Activated naive CD4-positive, alpha-beta T cell treated with anti-CD3 and anti-CD28 coated beads, Interleukin-2, amount 50 U/mL, for 24 hours (primary cell): ENCODE results near the gene LDB2.

ENCODE experiments used
- H3K27ac Mint-ChIP-seq: one replicate; pipeline ENCODE4 v1.8.0; 2021; ENCODE audit warnings: mild to moderate bottlenecking, mixed read lengths
- H3K27me3 Mint-ChIP-seq: one replicate; pipeline ENCODE4 v1.8.0; 2021; ENCODE audit warnings: mixed read lengths
- H3K36me3 Mint-ChIP-seq: one replicate; pipeline ENCODE4 v1.8.0; 2021; ENCODE audit warnings: mixed read lengths
- H3K4me1 Mint-ChIP-seq: one replicate; pipeline ENCODE4 v1.8.0; 2021; ENCODE audit warnings: mixed read lengths
- H3K4me3 Mint-ChIP-seq: one replicate; pipeline ENCODE4 v1.8.0; 2021; ENCODE audit warnings: mild to moderate bottlenecking, mixed read lengths
- H3K9me3 Mint-ChIP-seq: one replicate; pipeline ENCODE4 v1.8.0; 2021; ENCODE audit warnings: mixed read lengths

Gene LDB2

DNA sequence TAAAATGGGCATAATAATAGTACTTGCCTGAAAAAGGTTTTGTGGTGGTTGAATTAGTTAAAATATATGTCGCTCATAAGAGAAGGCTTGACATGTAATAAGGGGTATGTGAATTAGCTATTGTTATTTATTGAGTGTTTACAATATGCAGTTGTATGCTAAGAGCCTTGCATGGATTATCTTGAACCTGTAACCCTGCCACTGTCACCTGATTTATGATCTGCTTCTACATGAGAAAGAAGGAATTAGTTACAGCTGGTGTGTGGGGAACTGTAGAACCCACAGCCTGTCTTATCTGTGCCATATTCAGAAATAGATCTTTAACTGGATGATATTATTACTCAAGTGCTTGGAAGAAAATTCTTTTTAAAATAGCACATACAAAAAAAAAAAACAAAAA is 227.7 kb downstream of the LDB2 start:
- Mint-ChIP-seq H3K36me3 (no peaks in the 10 kb centered on the region), H3K4me3 (no peak overlapping the region), H3K27ac (no peak overlapping the region), H3K27me3 (no peaks in the 10 kb centered on the region), H3K9me3 (no peaks in the 10 kb centered on the region), H3K4me1 (no peaks in the 10 kb centered on the region)

DNA sequence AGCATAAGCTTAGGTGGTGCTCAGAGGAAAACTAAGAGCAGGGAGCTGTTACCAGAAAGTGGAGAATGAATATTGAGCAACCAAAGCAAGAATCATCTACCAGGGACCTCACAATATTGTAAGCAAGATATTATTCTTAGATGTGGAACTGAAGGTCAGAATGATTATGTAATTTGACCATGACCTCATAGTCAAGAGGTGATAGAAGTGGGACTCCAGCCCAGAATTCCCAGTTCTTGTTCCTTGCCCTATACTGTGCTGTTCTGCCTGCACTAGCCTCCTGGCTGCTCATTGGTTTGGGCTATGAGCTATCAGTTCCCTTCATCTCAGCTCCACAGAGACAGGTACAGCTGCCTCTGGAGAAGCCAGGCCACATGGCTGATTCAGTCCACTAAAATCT is 229.4 kb downstream of the LDB2 start:
- Mint-ChIP-seq H3K9me3 (no peaks in the 10 kb centered on the region), H3K4me1 (no peaks in the 10 kb centered on the region), H3K27ac (no peak overlapping the region), H3K4me3 (no peak overlapping the region), H3K27me3 (no peaks in the 10 kb centered on the region), H3K36me3 (no peaks in the 10 kb centered on the region)

DNA sequence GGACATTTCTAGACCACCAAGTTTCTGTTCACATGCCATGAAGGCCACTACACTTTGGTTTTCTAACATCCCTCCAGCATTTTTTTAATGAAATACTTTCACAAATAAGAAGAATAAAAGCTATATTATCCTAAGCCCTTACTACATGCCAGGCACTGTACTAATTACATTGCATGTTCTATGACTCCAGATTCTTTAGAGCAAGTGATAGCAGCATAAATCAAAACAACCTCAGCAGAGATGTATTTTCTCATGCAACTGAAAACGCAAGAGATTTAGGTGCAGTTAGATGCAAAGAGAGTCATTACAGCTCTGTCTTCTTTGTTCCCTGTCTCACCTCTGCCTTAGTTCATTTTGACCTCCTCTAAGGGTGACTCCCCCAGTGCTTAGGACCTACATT is 230.0 kb downstream of the LDB2 start:
- no peaks in the 10 kb centered on the region for H3K36me3 Mint-ChIP-seq
- no peak overlapping the region for H3K27ac Mint-ChIP-seq
- H3K27me3 Mint-ChIP-seq = no peaks in the 10 kb centered on the region
- H3K9me3 Mint-ChIP-seq = no peaks in the 10 kb centered on the region
- H3K4me1 Mint-ChIP-seq = no peaks in the 10 kb centered on the region
- no peak overlapping the region for H3K4me3 Mint-ChIP-seq

DNA sequence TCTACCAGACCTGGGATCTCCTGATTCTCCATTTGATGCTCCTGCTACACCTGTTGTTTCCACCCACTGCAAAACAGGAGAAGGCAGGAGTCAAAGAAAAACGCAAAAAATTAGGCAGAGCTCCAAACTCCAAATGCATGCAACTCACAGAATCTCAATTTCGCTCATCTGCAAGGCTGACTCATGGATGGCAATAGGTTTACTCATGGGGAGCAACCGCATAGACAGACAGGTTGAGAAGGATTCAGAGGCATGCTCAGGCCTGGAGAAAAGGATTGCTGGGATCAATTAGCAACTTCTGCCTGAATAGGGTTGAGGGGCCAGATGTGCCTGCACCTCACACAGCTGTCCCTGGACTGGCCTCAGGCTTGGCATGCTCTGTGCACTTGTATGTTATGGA is 231.0 kb downstream of the LDB2 start:
- Mint-ChIP-seq H3K4me3 (no peak overlapping the region), H3K27me3 (no peaks in the 10 kb centered on the region), H3K27ac (no peak overlapping the region), H3K4me1 (no peaks in the 10 kb centered on the region), H3K9me3 (no peaks in the 10 kb centered on the region), H3K36me3 (no peaks in the 10 kb centered on the region)

DNA sequence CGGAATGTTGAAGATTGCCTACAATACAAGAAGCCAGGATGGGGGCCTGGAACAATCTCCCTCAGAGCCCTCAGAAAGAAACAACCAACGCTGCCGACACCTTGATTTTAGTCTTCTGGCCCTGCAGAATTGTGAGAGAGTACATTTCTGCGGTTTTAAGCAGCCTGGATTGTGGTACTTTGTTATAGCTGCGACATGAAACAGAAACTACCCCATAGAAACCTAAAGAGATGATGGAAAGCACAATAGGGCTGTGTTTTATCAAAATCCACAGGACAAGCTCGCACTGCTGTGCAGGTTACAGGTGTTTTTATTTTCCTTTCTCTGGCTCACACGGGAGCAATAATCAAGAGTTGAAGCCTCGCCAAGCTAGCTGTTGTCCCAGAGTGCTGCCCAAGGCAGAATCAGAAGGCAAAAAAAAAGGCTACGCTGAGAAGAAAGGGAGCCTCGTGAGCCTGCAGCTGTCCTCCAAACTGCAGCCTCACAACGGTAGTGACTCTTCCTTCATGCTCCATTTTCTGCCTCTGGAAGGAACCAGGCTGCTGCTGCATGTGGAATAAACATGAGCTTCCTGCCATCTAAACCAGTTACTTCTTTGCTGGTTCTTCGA is 232.4 kb downstream of the LDB2 start:
- Mint-ChIP-seq H3K36me3 (no peaks in the 10 kb centered on the region), H3K4me3 (no peak overlapping the region), H3K27ac (no peak overlapping the region), H3K27me3 (no peaks in the 10 kb centered on the region), H3K4me1 (no peaks in the 10 kb centered on the region), H3K9me3 (no peaks in the 10 kb centered on the region)

DNA sequence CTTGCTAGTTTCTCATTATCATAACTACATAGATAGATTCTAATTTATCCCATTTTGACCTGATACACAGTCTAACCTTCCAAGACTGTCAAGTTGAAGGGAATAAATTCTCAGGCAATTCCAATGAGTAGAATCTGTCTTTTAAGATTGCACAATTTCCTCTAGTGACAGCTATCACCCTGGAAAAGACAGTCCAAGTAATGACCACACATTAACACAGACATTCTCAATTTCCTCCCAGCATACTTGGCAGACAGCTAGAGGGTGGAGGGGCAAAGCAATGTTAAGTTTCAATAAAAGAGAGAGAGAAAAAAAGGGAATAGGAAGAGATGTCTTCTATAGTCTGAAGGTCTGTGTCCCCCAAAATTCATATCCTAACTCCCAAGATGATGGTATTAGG is 234.7 kb downstream of the LDB2 start:
- Mint-ChIP-seq H3K27ac (no peak overlapping the region), H3K27me3 (no peaks in the 10 kb centered on the region), H3K9me3 (no peaks in the 10 kb centered on the region), H3K4me3 (no peak overlapping the region), H3K4me1 (no peaks in the 10 kb centered on the region), H3K36me3 (no peaks in the 10 kb centered on the region)

DNA sequence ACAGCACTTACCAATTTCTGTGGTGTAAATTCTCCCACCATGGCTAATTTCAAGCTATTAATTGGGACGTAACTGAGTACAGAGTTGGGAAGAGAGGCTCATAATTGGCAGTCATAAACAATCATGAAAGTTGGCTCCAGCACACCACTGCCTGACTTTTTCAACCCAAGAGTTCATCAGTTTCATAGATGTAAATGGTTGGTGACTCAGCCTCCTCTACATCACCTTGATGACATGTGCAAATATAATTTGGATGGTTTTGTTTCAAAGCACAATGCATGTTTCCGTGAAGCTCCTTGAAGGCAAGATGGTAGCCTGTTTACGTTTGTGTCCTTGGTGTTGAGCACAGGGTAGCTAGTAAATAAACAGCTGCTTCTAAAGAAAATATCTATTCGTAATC is 235.1 kb downstream of the LDB2 start:
- Mint-ChIP-seq H3K27me3 (no peaks in the 10 kb centered on the region), H3K9me3 (no peaks in the 10 kb centered on the region), H3K4me1 (no peaks in the 10 kb centered on the region), H3K36me3 (no peaks in the 10 kb centered on the region), H3K27ac (no peak overlapping the region), H3K4me3 (no peak overlapping the region)

DNA sequence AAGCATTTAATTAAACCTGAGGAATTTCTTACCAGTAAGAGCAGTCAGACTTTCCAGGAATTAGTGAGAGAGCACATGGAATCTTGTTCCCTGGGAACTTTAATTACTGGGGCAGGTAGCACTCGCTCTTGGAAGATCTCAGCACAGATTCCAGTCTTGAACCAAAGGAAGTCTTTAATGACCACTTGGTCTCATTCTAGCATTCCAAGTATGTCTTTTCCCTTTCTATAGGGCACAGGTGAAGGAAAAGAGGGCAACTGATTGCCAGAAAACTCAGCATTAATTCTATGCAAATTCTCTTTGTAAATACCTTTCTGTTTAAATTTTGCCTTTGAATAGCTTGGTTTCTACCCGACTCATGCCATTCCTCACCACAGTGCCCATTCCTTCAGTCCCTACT is 236.6 kb downstream of the LDB2 start:
- H3K27ac Mint-ChIP-seq = no peak overlapping the region
- H3K36me3 Mint-ChIP-seq = no peaks in the 10 kb centered on the region
- H3K9me3 Mint-ChIP-seq = no peaks in the 10 kb centered on the region
- H3K27me3 Mint-ChIP-seq = no peaks in the 10 kb centered on the region
- H3K4me3 Mint-ChIP-seq = no peak overlapping the region
- H3K4me1 Mint-ChIP-seq = no peaks in the 10 kb centered on the region

DNA sequence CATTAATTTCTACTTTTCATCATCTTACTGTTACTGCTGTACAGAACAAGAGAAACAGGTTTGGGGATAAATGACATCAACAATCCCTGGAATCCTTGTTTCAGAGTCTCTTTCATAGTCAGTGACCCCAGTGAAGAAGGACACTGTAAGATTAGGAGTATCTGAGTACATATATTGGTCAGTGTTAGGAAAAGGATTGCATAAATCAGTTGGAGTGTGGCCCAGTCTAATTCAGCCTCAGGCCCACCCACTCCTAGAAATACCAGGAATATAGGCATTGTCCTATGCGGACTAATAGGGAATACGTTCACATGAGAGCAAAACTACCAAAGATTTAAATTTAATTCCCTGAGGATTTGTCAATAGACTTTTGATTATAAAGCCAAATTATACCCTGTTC is 237.8 kb downstream of the LDB2 start:
- no peaks in the 10 kb centered on the region for H3K4me1 Mint-ChIP-seq
- no peak overlapping the region for H3K27ac Mint-ChIP-seq
- H3K27me3 Mint-ChIP-seq = no peaks in the 10 kb centered on the region
- H3K4me3 Mint-ChIP-seq = no peak overlapping the region
- no peaks in the 10 kb centered on the region for H3K9me3 Mint-ChIP-seq
- H3K36me3 Mint-ChIP-seq = no peaks in the 10 kb centered on the region

DNA sequence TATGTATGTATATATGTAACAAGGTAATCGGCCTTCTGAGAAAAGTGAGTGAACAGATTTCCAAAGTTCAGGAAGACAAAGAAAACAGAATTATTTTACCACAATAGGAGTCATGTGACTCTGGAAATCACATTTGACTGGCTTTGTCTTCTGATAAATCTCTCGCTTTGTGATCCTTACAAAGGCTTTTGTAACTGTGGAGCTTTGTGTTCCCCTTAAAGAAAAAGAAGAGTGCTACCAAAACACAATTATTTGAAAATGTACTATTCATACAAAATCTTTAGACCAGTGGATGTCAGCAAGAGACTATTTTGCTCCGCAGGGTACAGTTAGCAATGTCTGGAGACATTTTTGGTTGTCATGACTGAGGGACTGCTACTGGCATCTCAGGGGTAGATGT is 238.8 kb downstream of the LDB2 start:
- H3K27me3 Mint-ChIP-seq = no peaks in the 10 kb centered on the region
- no peaks in the 10 kb centered on the region for H3K9me3 Mint-ChIP-seq
- H3K36me3 Mint-ChIP-seq = no peaks in the 10 kb centered on the region
- H3K27ac Mint-ChIP-seq = no peak overlapping the region
- H3K4me1 Mint-ChIP-seq = no peaks in the 10 kb centered on the region
- no peak overlapping the region for H3K4me3 Mint-ChIP-seq

DNA sequence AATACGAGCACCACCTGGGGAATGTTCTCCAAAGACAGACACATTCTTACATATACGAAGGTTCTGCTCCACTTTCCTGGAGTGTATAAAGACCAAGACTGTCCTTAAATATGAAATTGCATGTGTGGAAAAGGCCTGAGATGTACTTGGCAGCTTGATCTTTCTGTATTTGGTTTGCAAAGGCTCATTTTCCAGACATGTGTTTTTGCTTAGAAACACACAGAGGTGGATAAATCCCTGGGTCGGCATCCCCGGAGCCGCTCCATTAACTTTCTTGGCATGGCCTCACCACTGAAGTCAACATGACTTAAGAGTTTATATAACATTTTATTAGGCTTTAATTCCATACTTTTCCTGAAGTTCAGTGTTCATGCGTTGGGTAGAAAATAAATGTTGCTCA is 239.4 kb downstream of the LDB2 start:
- no peaks in the 10 kb centered on the region for H3K4me1 Mint-ChIP-seq
- H3K9me3 Mint-ChIP-seq = no peaks in the 10 kb centered on the region
- no peak overlapping the region for H3K27ac Mint-ChIP-seq
- no peaks in the 10 kb centered on the region for H3K27me3 Mint-ChIP-seq
- no peak overlapping the region for H3K4me3 Mint-ChIP-seq
- no peaks in the 10 kb centered on the region for H3K36me3 Mint-ChIP-seq

DNA sequence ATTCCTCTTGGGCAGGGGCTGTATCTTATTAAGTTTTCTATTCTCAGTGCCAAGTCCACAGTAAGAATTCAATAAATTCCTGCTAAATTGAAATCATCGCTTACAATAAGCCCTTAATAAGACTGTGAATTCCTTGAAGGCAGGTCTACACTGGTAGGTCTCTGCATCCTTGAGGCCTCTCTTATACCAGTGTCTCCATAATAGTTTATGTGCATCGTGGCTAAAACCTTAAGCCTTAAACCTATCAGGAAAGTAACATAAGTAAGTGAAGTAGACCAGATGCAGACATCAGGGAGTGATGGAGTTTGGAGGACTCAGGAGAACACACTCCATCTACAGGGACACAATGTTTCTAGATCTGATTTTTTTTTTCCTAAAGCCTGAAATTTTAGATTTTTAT is 240.3 kb downstream of the LDB2 start:
- Mint-ChIP-seq H3K9me3 (no peaks in the 10 kb centered on the region), H3K27me3 (no peaks in the 10 kb centered on the region), H3K27ac (no peak overlapping the region), H3K4me3 (no peak overlapping the region), H3K4me1 (no peaks in the 10 kb centered on the region), H3K36me3 (no peaks in the 10 kb centered on the region)

DNA sequence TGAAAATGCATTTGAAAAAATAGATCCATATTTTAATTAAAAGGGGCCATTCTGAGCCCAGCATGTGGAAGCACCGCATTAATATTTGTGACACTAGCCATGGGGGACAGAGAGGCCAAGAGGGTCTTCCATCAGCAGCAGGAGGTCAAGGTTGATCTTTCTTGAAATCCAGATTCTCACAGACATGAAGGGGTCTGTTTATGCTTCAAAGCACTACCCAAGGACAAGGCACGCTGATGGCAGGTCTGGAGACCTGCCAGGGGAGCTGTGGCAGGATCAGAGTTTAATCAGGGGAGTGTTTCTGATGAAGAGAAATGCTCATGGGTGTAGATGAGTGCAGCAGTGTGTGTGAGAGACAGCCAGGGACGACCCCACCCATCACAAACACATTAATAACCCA is 243.3 kb downstream of the LDB2 start:
- no peaks in the 10 kb centered on the region for H3K9me3 Mint-ChIP-seq
- H3K27me3 Mint-ChIP-seq = no peaks in the 10 kb centered on the region
- H3K4me1 Mint-ChIP-seq = no peaks in the 10 kb centered on the region
- H3K4me3 Mint-ChIP-seq = no peak overlapping the region
- no peak overlapping the region for H3K27ac Mint-ChIP-seq
- no peaks in the 10 kb centered on the region for H3K36me3 Mint-ChIP-seq

DNA sequence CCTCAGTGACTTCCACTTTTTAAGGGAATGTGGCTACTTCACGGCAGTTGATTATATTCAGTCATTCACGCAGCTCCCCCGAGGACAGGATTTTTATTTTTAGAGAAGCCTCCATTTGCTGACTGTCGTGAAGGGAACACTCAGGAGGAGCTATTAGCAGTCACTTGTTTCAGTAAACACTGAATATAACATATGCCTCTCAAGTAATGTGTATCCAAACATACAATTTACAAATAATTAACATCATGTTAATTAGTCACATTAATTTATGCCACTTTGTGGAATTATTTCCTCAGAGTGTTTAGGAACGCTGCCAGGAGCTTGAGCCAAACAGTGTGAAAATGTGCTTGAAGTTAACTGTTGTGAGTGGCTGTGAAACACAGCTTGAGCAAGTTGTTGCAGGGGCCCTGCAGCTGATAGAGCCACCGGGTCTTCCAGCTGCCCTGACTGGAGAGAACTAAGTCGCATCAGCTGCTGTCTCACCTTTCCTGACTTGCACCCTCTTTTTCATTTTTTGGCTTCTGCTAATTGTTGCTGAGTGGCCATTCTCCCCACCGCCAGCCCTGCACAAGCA is 245.6 kb downstream of the LDB2 start:
- no peaks in the 10 kb centered on the region for H3K4me1 Mint-ChIP-seq
- H3K4me3 Mint-ChIP-seq = no peak overlapping the region
- H3K9me3 Mint-ChIP-seq = no peaks in the 10 kb centered on the region
- no peak overlapping the region for H3K27ac Mint-ChIP-seq
- no peaks in the 10 kb centered on the region for H3K36me3 Mint-ChIP-seq
- no peaks in the 10 kb centered on the region for H3K27me3 Mint-ChIP-seq

DNA sequence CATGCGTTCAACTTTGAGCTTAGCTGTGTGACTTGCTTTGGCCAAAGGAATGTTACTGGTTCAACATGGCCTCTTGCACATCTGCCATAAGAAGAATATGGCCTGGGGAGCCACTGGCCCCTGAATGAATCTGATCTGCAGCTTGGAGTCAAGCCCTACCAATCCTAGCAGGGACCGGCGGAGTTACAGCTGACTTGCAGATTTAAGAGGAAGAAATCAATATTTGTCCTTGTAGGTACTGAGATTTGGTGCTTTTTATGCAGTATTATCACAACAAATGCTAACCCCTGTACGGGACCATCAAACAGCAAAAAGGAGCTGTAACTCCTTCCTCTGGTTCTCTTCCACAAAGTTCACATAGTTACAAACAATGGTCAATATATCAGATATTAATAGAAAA is 252.0 kb downstream of the LDB2 start:
- Mint-ChIP-seq H3K4me3 (no peak overlapping the region), H3K4me1 (no peaks in the 10 kb centered on the region), H3K36me3 (no peaks in the 10 kb centered on the region), H3K9me3 (no peaks in the 10 kb centered on the region), H3K27ac (no peak overlapping the region), H3K27me3 (no peaks in the 10 kb centered on the region)

DNA sequence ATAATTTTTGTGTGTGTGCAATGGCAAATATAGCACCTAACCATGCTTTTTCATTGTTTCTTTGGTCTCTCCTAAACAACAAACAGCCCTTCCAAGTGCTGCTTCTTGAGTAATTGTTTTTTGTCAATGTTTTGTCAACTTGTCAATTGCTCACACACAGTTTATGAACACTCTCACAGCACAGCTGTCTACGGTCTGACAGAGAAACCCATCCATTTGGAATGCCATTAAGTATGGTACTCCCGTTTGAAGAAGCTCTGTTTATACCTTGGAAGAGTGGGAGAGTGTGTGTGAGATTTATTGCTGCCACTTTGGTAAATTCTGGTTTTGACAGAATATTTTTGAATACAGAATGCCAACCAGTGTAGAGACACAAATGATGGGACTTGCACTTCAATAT is 254.6 kb downstream of the LDB2 start:
- no peaks in the 10 kb centered on the region for H3K4me1 Mint-ChIP-seq

DNA sequence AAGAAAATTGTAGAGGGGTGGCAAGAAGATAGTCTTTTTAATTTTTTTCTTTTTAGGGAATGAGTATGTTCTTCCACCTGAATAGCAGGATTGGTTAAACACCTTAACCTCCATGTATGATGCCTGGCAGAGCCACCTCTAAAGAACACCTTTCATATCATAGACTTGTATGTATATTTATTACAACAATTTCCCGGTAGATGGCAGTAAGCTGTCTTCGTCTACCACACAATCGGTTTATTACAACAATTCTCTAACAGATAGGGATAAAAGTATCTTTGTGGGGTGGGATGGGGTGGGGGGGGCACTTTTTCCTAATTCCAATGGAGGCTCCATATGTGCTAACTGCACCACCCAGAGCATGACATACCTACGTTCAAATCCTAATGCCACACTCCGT is 255.5 kb downstream of the LDB2 start:
- H3K4me3 Mint-ChIP-seq = no peak overlapping the region
- no peaks in the 10 kb centered on the region for H3K4me1 Mint-ChIP-seq
- H3K9me3 Mint-ChIP-seq = no peaks in the 10 kb centered on the region
- no peak overlapping the region for H3K27ac Mint-ChIP-seq
- no peaks in the 10 kb centered on the region for H3K27me3 Mint-ChIP-seq
- H3K36me3 Mint-ChIP-seq = no peaks in the 10 kb centered on the region

More for the DNA sequence above, 254.6 kb downstream of the LDB2 start:
- Mint-ChIP-seq H3K27me3 (no peaks in the 10 kb centered on the region), H3K9me3 (no peaks in the 10 kb centered on the region), H3K27ac (no peak overlapping the region), H3K36me3 (no peaks in the 10 kb centered on the region), H3K4me3 (no peak overlapping the region)
